DND-41 (cell line): ENCODE data around the gene ZNF558.
"Not testable (repeated sequence)": the region's sequence is repeated elsewhere in the genome, so short reads cannot be mapped to it uniquely, and the experiment has no call there.

Experiments used
- EZH2 ChIP-seq: IDR thresholded peaks from 3 replicates; pipeline ENCODE4 v1.6.1; 2012; ENCODE audit warnings: borderline replicate concordance, low read depth, mild to moderate bottlenecking, moderate library complexity, low read length, inconsistent platforms; ENCODE audit not compliant: severe bottlenecking
- TF ChIP-seq, protein P1 (sequence below): IDR thresholded peaks from 2 replicates; pipeline ENCODE4 v1.5.1; 2012; ENCODE audit warnings: borderline replicate concordance, low read length, moderate library complexity, mild to moderate bottlenecking; ENCODE audit not compliant: poor library complexity, severe bottlenecking; ENCODE audit errors: extremely low read depth

DNA sequence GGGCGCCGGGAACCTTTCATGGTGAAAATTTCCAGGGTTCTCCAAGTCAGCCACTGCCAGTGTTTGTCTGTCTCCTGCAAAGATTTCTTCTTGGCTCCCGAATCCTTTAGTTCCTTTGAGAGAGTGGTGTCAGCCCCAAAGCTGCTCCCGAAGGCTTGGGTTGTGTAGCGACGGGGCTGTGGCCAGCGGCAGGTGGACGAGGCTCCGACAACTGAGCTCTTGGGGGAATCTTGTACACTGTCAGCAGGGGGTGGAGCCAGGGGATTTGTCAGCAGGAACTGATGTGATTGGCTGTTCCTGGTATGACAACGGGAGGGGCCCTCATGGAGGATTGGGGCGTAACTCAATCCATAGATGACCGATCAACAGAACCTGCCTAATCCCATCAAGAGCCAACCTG is 58.5 kb downstream of the ZNF558 start:
- TF ChIP-seq, protein P1, sequence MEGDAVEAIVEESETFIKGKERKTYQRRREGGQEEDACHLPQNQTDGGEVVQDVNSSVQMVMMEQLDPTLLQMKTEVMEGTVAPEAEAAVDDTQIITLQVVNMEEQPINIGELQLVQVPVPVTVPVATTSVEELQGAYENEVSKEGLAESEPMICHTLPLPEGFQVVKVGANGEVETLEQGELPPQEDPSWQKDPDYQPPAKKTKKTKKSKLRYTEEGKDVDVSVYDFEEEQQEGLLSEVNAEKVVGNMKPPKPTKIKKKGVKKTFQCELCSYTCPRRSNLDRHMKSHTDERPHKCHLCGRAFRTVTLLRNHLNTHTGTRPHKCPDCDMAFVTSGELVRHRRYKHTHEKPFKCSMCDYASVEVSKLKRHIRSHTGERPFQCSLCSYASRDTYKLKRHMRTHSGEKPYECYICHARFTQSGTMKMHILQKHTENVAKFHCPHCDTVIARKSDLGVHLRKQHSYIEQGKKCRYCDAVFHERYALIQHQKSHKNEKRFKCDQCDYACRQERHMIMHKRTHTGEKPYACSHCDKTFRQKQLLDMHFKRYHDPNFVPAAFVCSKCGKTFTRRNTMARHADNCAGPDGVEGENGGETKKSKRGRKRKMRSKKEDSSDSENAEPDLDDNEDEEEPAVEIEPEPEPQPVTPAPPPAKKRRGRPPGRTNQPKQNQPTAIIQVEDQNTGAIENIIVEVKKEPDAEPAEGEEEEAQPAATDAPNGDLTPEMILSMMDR: not testable (repeated sequence)
- not testable (repeated sequence) for TF ChIP-seq EZH2
